ENCODE data around the gene DOK3. TPM values are rescaled to one million over a fixed set of nuclear protein-coding genes. Genes with fewer than 3 reads are reported as not detected.

Gene DOK3
- total and polyA plus RNA-seq, 2 donors (not counting 1 experiment from before 2014, with no cell fraction given), result 103 to 115 TPM

- Mint-ChIP-seq H3K27ac (peak overlapping the region; percentile 97), H3K4me1 (peaks cover 31% of the 10 kb centered on the region), H3K9me3 (ENCODE audit: insufficient read depth) (no peaks in the 10 kb centered on the region), H3K4me3 (peak overlapping the region; percentile 96), H3K27me3 (no peaks in the 10 kb centered on the region)
- CTCF ChIA-PET, result interaction anchor here (0.7 to 21.3 kb wide), 12 partner anchors 8 to 152 kb away, joined by 4 to 628 read pairs (median 26); partner anchors contain the start of genes DOK3, F12, GRK6 and LMAN2
- 2% methylated on average over 26 of the region's 31 CpGs for WGBS (ENCODE audit: insufficient coverage)
- DNase-seq, result peak; percentile 88
- TF ChIP-seq CTCF (IDR thresholded peaks at IDR 0.05) (no peak), EZH2 (IDR thresholded peaks at IDR 0.05; ENCODE audit: borderline replicate concordance, insufficient read depth, low read depth, low read length, poor library complexity, severe bottlenecking) (no peak)
- intact Hi-C loops (cut with micrococcal nuclease), result loop anchor here (1.0 to 2.0 kb wide), 7 partner anchors 8 to 136 kb away; partner anchors contain the start of genes GRK6 and PRR7
- Histone ChIP-seq H3K79me2 (ENCODE audit: control insufficient read depth, insufficient read depth, low read length) (peaks cover 21% of the 10 kb centered on the region), H3K4me2 (replicated peaks; ENCODE audit: low read depth, low read length, poor library complexity, severe bottlenecking) (peak overlapping the region; percentile 99), H3K9me3 (ENCODE audit: control extremely low read depth in 1 of 3, control insufficient read depth in 2 of 3, insufficient read depth in 1 of 3, low read length in 2 of 3) (peaks cover 0 to 4% (median 0%) of the 10 kb centered on the region in 3 donors), H3K36me3 (replicated peaks in 1 of 2; ENCODE audit: control extremely low read depth in 1 of 2, control insufficient read depth in 1 of 2, extremely low read depth in 1 of 2, insufficient read depth in 2 of 2, low read length in 1 of 2) (no peaks in the 10 kb centered on the region), H3K4me1 (ENCODE audit: control insufficient read depth in 2 of 2, insufficient read depth in 2 of 2, low read length in 2 of 2) (peaks cover 17 to 38% of the 10 kb centered on the region in 2 donors), H3K9ac (ENCODE audit: low read length) (peak overlapping the region; percentile 68), H3K27ac (ENCODE audit: low read length in 2 of 2) (peak overlapping the region; percentile 54 to 97), H3K4me3 (ENCODE audit: control extremely low read depth in 1 of 5, extremely low read depth in 1 of 5, insufficient read depth in 1 of 5, low read depth in 2 of 5, low read length in 4 of 5) (peak overlapping the region; percentile 13 to 74 (median 62)), H4K20me1 (ENCODE audit: control insufficient read depth, insufficient read depth, low read length, poor library complexity, severe bottlenecking) (peaks cover 33% of the 10 kb centered on the region), H3K27me3 (replicated peaks in 1 of 4; ENCODE audit: control extremely low read depth in 1 of 4, control insufficient read depth in 3 of 4, insufficient read depth in 4 of 4, low read length in 3 of 4) (peaks cover 0 to 9% (median 0%) of the 10 kb centered on the region in 4 experiments), H2AFZ (ENCODE audit: insufficient read depth, low read depth, low read length, poor library complexity, severe bottlenecking) (peak overlapping the region; percentile 8)
- ATAC-seq (ENCODE audit: low read depth), result no peak
- POLR2A ChIA-PET, result interaction anchor here (1.5 to 6.7 kb wide), 7 partner anchors 8 to 103 kb away, joined by 4 to 87 read pairs (median 15); partner anchors contain the start of genes DOK3, GRK6 and LMAN2
Measured at GRCh38 chr5:177453852-177454396, 55.7 kb downstream of the DOK3 start.
